NCI-H510A treated with DMSO at 0.1 percent for 48 hours (cell line): ENCODE measurements around the gene FLNB.

Experiments used
- DNase-seq: peaks from one replicate; lab custom pipeline; 2025; lab: John Stamatoyannopoulos, UW

The FLNB gene

GRCh38 chr3:58009026-58009748, 965 bp downstream of the FLNB start:
- no peak for DNase-seq

- DNase-seq = peak; percentile 35
These were observed 1.7 kb downstream of the FLNB start for GRCh38 chr3:58009749-58010535.

GRCh38 chr3:58010562-58010961, 2.3 kb downstream of the FLNB start:
- no peak for DNase-seq

GRCh38 chr3:58011580-58011979, 3.4 kb downstream of the FLNB start:
- DNase-seq = no peak

GRCh38 chr3:58012302-58012701, 4.1 kb downstream of the FLNB start:
- DNase-seq = no peak

GRCh38 chr3:58013099-58013498, 4.9 kb downstream of the FLNB start:
- no peak for DNase-seq

GRCh38 chr3:58013973-58014649, 5.9 kb downstream of the FLNB start:
- DNase-seq = no peak

GRCh38 chr3:58015520-58015915, 7.3 kb downstream of the FLNB start:
- no peak for DNase-seq

GRCh38 chr3:58016710-58017109, 8.5 kb downstream of the FLNB start:
- DNase-seq = no peak

- no peak for DNase-seq
These were observed 10.9 kb downstream of the FLNB start for GRCh38 chr3:58018892-58019742.

GRCh38 chr3:58020783-58021071, 12.5 kb downstream of the FLNB start:
- no peak for DNase-seq

- DNase-seq = peak; percentile 46
These were observed 13.1 kb downstream of the FLNB start for GRCh38 chr3:58021072-58021959.

- no peak for DNase-seq
These were observed 13.7 kb downstream of the FLNB start for GRCh38 chr3:58021962-58022361.

GRCh38 chr3:58022490-58022889, 14.3 kb downstream of the FLNB start:
- DNase-seq = no peak

- DNase-seq = no peak
These were observed 15.3 kb downstream of the FLNB start for GRCh38 chr3:58023531-58023930.

- DNase-seq = no peak
These were observed 17.2 kb downstream of the FLNB start for GRCh38 chr3:58025406-58025805.

GRCh38 chr3:58025837-58026569, 17.8 kb downstream of the FLNB start:
- peak; percentile 84 for DNase-seq

GRCh38 chr3:58026598-58026997, 18.4 kb downstream of the FLNB start:
- no peak for DNase-seq

GRCh38 chr3:58027704-58028317, 19.6 kb downstream of the FLNB start:
- DNase-seq = no peak

- no peak for DNase-seq
These were observed 20.7 kb downstream of the FLNB start for GRCh38 chr3:58028902-58029301.
